GM23338 (cell line): ENCODE data around the gene MUCL3. TPM values are rescaled to one million over a fixed set of nuclear protein-coding genes. Genes with fewer than 3 reads are reported as not detected.

ENCODE experiments used
- ATAC-seq: fragments of 200-7000 bp; cut with Tn5 transposase; 3 replicates; pipeline ENCODE4 v1.9.1; 2020
- DNase-seq: peaks from one replicate; pipeline ENCODE4 v3.0.0-alpha.2; 2015; ENCODE audit warnings: low spot score
- H2AFZ ChIP-seq: fragments of 200-600 bp; sonication (generic); 2 replicates; pipeline ENCODE4 v1.8.0; 2016; ENCODE audit warnings: antibody characterized with exemption, mild to moderate bottlenecking, moderate library complexity
- H3F3A ChIP-seq: fragments of 200-600 bp; sonication (generic); replicated peaks from 2 replicates; pipeline ENCODE4 v1.8.0; 2017; ENCODE audit warnings: antibody characterized with exemption, mixed run types, low read depth
- H3K27ac ChIP-seq: fragments of 200-600 bp; sonication (generic); 2 replicates; pipeline ENCODE4 v1.6.1; 2016; ENCODE audit warnings: low read depth
- H3K27me3 ChIP-seq: fragments of 200-600 bp; sonication (generic); 2 replicates; pipeline ENCODE4 v1.8.0; 2016; ENCODE audit warnings: mild to moderate bottlenecking, mixed run types, moderate library complexity; ENCODE audit not compliant: insufficient read depth
- H3K36me3 ChIP-seq: fragments of 200-600 bp; sonication (generic); 2 replicates; pipeline ENCODE4 v1.8.0; 2016; ENCODE audit warnings: mild to moderate bottlenecking; ENCODE audit not compliant: insufficient read depth
- H3K4me1 ChIP-seq: fragments of 200-600 bp; sonication (generic); 2 replicates; pipeline ENCODE4 v1.8.0; 2016; ENCODE audit warnings: mild to moderate bottlenecking, moderate library complexity; ENCODE audit not compliant: insufficient read depth
- H3K4me2 ChIP-seq: fragments of 200-600 bp; sonication (generic); 2 replicates; pipeline ENCODE4 v1.7.1; 2017; ENCODE audit warnings: mixed run types
- H3K4me3 ChIP-seq: fragments of 200-600 bp; sonication (generic); 2 replicates; pipeline ENCODE4 v1.6.1; 2016; ENCODE audit warnings: mixed run types
- H3K79me2 ChIP-seq: fragments of 200-600 bp; sonication (generic); replicated peaks from 2 replicates; pipeline ENCODE4 v1.8.0; 2017; ENCODE audit warnings: mild to moderate bottlenecking; ENCODE audit not compliant: insufficient read depth
- H3K9me2 ChIP-seq: fragments of 200-600 bp; sonication (generic); 2 replicates; pipeline ENCODE4 v1.8.0; 2017; ENCODE audit not compliant: insufficient read depth
- H4K20me1 ChIP-seq: fragments of 200-600 bp; sonication (generic); replicated peaks from 2 replicates; pipeline ENCODE4 v1.8.0; 2017; ENCODE audit warnings: mild to moderate bottlenecking; ENCODE audit not compliant: insufficient read depth
- H3K27ac Mint-ChIP-seq: 2 replicates; pipeline ENCODE4 v1.8.0; 2020; ENCODE audit warnings: inconsistent platforms, mild to moderate bottlenecking, moderate library complexity, mixed read lengths
- H3K27me3 Mint-ChIP-seq: 3 replicates; pipeline ENCODE4 v1.8.0; 2022; ENCODE audit warnings: low read depth, mild to moderate bottlenecking, moderate library complexity, mixed read lengths, inconsistent platforms; ENCODE audit not compliant: insufficient read depth, poor library complexity
- H3K36me3 Mint-ChIP-seq: 3 replicates; pipeline ENCODE4 v1.8.0; 2021; ENCODE audit warnings: low read depth, mild to moderate bottlenecking, inconsistent platforms, moderate library complexity, mixed read lengths
- H3K4me1 Mint-ChIP-seq: 3 replicates; pipeline ENCODE4 v1.8.0; 2020; ENCODE audit warnings: mild to moderate bottlenecking, inconsistent platforms, mixed read lengths
- H3K4me3 Mint-ChIP-seq: 3 replicates; pipeline ENCODE4 v1.8.0; 2021; ENCODE audit warnings: moderate library complexity, mild to moderate bottlenecking, inconsistent platforms, mixed read lengths
- H3K9me3 Mint-ChIP-seq: 3 replicates; pipeline ENCODE4 v1.8.0; 2020; ENCODE audit warnings: moderate library complexity, mild to moderate bottlenecking, inconsistent platforms, mixed read lengths
- ETS1 ChIP-seq: IDR thresholded peaks from 2 replicates; pipeline ENCODE4 v1.6.1; 2016; ENCODE audit warnings: antibody characterized with exemption
- EZH2 ChIP-seq: fragments of 200-600 bp; sonication (generic); IDR thresholded peaks from one replicate; pipeline ENCODE4 v1.8.0; 2017; ENCODE audit warnings: antibody characterized with exemption, mild to moderate bottlenecking, low read depth; ENCODE audit not compliant: unreplicated experiment
- EZH2phosphoT487 ChIP-seq: fragments of 200-600 bp; sonication (generic); IDR thresholded peaks from one replicate; pipeline ENCODE4 v1.8.1; 2018; ENCODE audit warnings: antibody characterized with exemption; ENCODE audit not compliant: unreplicated experiment
- JUNB ChIP-seq: IDR thresholded peaks from one replicate; pipeline ENCODE4 v1.6.1; 2016; ENCODE audit warnings: antibody characterized with exemption; ENCODE audit not compliant: unreplicated experiment
- NANOG ChIP-seq: IDR thresholded peaks from 2 replicates; pipeline ENCODE4 v1.6.1; 2016; ENCODE audit warnings: antibody characterized with exemption, borderline replicate concordance
- POLR2AphosphoS5 ChIP-seq: IDR thresholded peaks from 2 replicates; pipeline ENCODE4 v1.6.1; 2016; ENCODE audit warnings: antibody characterized with exemption, low read depth
- REST ChIP-seq: IDR thresholded peaks from one replicate; pipeline ENCODE4 v1.6.1; 2018; ENCODE audit warnings: antibody characterized with exemption; ENCODE audit not compliant: unreplicated experiment
- STAT1 ChIP-seq: IDR thresholded peaks from one replicate; pipeline ENCODE4 v1.6.1; 2016; ENCODE audit warnings: antibody characterized with exemption; ENCODE audit not compliant: unreplicated experiment
- ZNF114 ChIP-seq: fragments of 250-450 bp; sonication (Bioruptor Pico); IDR thresholded peaks from 2 replicates; pipeline ENCODE4 v1.5.0; 2020; ENCODE audit warnings: mild to moderate bottlenecking, moderate library complexity
- ZNF462 ChIP-seq: fragments of 250-450 bp; sonication (Bioruptor Pico); IDR thresholded peaks from 2 replicates; pipeline ENCODE4 v1.5.0; 2020; ENCODE audit warnings: mild to moderate bottlenecking, moderate library complexity
- polyA plus RNA-seq: library from polyadenylated mRNA; unstranded; fragments of >200 nt; fragmentation: Nextera tagmentation; extraction: Ambion mirVana; gene quantifications from 2 replicates; pipeline ENCODE4 v1.2.1, GENCODE V29; 2016
- total RNA-seq: library from RNA; depleted of rRNA; stranded (reverse); fragments of >200 nt; shearing (Covaris generic); gene quantifications from 2 replicates; pipeline ENCODE4 v1.2.3, GENCODE V29; 2014

The MUCL3 gene
- total and polyA plus RNA-seq, 2 experiments from 2014 or later: 0.32 TPM; not detected in 1

DNA sequence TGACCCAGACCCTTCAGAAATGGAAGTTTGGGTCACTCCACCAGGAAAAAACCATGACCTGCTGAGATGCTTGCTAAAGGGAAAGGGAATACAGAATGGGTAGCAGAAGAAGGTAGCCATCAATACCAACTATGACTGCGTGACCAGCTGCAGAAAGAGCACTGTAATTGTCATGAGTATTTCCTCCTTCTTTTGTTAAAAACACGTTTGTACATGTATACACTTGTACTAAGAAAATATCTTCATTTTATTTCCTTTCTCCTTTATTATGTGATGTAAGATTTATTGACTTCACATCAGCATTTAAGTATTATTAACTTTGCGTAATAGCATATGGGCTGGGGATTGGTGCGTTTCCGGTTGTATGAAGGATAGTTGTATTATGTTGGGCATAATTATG, 30.2 kb downstream of the MUCL3 start (continued):
- TF ChIP-seq ZNF462 (no peak), ETS1 (no peak), EZH2 (no peak), EZH2phosphoT487 (no peak), ZNF114 (CRISPR knock-in tag) (no peak)

- H3K4me3 Mint-ChIP-seq: no peak overlapping the region
- H3K4me1 ChIP-seq: no peaks in the 10 kb centered on the region
- H3K27me3 Mint-ChIP-seq: peaks cover 3% of the 10 kb centered on the region
- no peak overlapping the region for H2AFZ ChIP-seq
- H3K9me2 ChIP-seq: 0 out of 2 replicates have a peak, but pooled peaks cover under 1% of the 10 kb centered on the region
- H3K36me3 ChIP-seq: no peaks in the 10 kb centered on the region
- H3F3A ChIP-seq: no peaks in the 10 kb centered on the region
- no peak overlapping the region for H3K4me2 ChIP-seq
- no peaks in the 10 kb centered on the region for H3K79me2 ChIP-seq
- H3K27ac ChIP-seq: no peak overlapping the region
- no peaks in the 10 kb centered on the region for H3K36me3 Mint-ChIP-seq
- peaks cover 10% of the 10 kb centered on the region for H3K4me1 Mint-ChIP-seq
- ATAC-seq: no peak
- no peaks in the 10 kb centered on the region for H3K9me3 Mint-ChIP-seq
- no peak overlapping the region for H3K27ac Mint-ChIP-seq
- no peaks in the 10 kb centered on the region for H3K27me3 ChIP-seq
- DNase-seq: no peak
- H3K4me3 ChIP-seq: no peak overlapping the region
- H4K20me1 ChIP-seq: no peaks in the 10 kb centered on the region
- TF ChIP-seq POLR2AphosphoS5 (no peak), JUNB (no peak), ZNF114 (CRISPR knock-in tag) (no peak), STAT1 (no peak), REST (no peak), NANOG (no peak), EZH2phosphoT487 (no peak)
These were observed 32.0 kb downstream of the MUCL3 start for GRCh38 chr6:30972816-30973215.
